DMS153 treated with DMSO at 0.1 percent for 48 hours (cell line): ENCODE results near the gene ZSWIM6.

Source experiments
- DNase-seq: peaks from one replicate; lab custom pipeline; 2025; ENCODE audit not compliant: unreplicated experiment; lab: John Stamatoyannopoulos, UW

ZSWIM6 gene

GRCh38 chr5:61357745-61358144, 25.7 kb downstream of the ZSWIM6 start:
- no peak for DNase-seq

GRCh38 chr5:61362796-61363368, 30.8 kb downstream of the ZSWIM6 start:
- DNase-seq = no peak

- no peak for DNase-seq
Measured at GRCh38 chr5:61363401-61364114, 31.5 kb downstream of the ZSWIM6 start.

- DNase-seq = no peak
Measured at GRCh38 chr5:61366497-61367240, 34.6 kb downstream of the ZSWIM6 start.

- no peak for DNase-seq
Measured at GRCh38 chr5:61370506-61370905, 38.4 kb downstream of the ZSWIM6 start.

- no peak for DNase-seq
Measured at GRCh38 chr5:61371474-61371873, 39.4 kb downstream of the ZSWIM6 start.

- DNase-seq = no peak
Measured at GRCh38 chr5:61379677-61380076, 47.6 kb downstream of the ZSWIM6 start.

- no peak for DNase-seq
Measured at GRCh38 chr5:61381968-61382367, 49.9 kb downstream of the ZSWIM6 start.

- DNase-seq = no peak
Measured at GRCh38 chr5:61385627-61386026, 53.6 kb downstream of the ZSWIM6 start.

- peak; percentile 14 for DNase-seq
Measured at GRCh38 chr5:61386045-61386800, 54.2 kb downstream of the ZSWIM6 start.

- no peak for DNase-seq
Measured at GRCh38 chr5:61389609-61390008, 57.6 kb downstream of the ZSWIM6 start.

- no peak for DNase-seq
Measured at GRCh38 chr5:61394078-61394704, 62.1 kb downstream of the ZSWIM6 start.

GRCh38 chr5:61394793-61395192, 62.7 kb downstream of the ZSWIM6 start:
- no peak for DNase-seq

GRCh38 chr5:61397238-61397637, 65.2 kb downstream of the ZSWIM6 start:
- DNase-seq = no peak

GRCh38 chr5:61397937-61398336, 65.9 kb downstream of the ZSWIM6 start:
- no peak for DNase-seq

GRCh38 chr5:61398440-61398839, 66.4 kb downstream of the ZSWIM6 start:
- DNase-seq = no peak

GRCh38 chr5:61399679-61400078, 67.6 kb downstream of the ZSWIM6 start:
- DNase-seq = no peak

GRCh38 chr5:61401726-61402125, 69.7 kb downstream of the ZSWIM6 start:
- DNase-seq = no peak

- no peak for DNase-seq
Measured at GRCh38 chr5:61402244-61402823, 70.3 kb downstream of the ZSWIM6 start.

GRCh38 chr5:61402970-61403900, 71.2 kb downstream of the ZSWIM6 start:
- no peak for DNase-seq
